GM12875 (cell line): ENCODE data around the gene FADS6.
"Not testable (repeated sequence)": the region's sequence is repeated elsewhere in the genome, so short reads cannot be mapped to it uniquely, and the experiment has no call there.

Source experiments
- H3K4me3 ChIP-seq: one replicate; pipeline ENCODE4 v1.5.1; 2011; ENCODE audit warnings: low read depth, low read length, control low read depth
- TF ChIP-seq, protein P1 (sequence below): IDR thresholded peaks from 2 replicates; pipeline ENCODE4 v1.5.1; 2011; ENCODE audit warnings: low read depth, mild to moderate bottlenecking, control low read depth, inconsistent platforms, low read length, moderate library complexity, borderline replicate concordance; ENCODE audit not compliant: insufficient read depth

Gene FADS6

DNA sequence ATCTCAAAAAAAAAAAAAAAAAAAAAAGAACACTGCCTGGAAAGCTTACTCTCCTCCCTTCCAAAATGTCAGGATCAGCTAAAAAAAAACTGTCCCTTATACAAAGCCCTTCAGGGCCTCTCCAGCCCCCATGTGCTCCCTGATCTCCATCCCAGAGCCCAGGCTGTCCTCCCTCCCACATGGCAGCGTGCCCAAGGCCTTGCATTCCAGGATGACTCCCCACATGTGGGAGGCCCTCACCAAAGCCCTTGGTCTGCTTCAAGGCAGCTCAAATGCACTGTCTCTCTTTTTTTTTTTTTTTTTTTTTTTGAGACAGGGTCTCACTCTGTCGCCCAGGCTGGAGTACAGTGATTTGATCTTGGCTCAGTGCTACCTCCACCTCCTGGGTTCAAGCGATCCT, 22.9 kb downstream of the FADS6 start:
- TF ChIP-seq, protein P1, sequence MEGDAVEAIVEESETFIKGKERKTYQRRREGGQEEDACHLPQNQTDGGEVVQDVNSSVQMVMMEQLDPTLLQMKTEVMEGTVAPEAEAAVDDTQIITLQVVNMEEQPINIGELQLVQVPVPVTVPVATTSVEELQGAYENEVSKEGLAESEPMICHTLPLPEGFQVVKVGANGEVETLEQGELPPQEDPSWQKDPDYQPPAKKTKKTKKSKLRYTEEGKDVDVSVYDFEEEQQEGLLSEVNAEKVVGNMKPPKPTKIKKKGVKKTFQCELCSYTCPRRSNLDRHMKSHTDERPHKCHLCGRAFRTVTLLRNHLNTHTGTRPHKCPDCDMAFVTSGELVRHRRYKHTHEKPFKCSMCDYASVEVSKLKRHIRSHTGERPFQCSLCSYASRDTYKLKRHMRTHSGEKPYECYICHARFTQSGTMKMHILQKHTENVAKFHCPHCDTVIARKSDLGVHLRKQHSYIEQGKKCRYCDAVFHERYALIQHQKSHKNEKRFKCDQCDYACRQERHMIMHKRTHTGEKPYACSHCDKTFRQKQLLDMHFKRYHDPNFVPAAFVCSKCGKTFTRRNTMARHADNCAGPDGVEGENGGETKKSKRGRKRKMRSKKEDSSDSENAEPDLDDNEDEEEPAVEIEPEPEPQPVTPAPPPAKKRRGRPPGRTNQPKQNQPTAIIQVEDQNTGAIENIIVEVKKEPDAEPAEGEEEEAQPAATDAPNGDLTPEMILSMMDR: no peak
- no peak overlapping the region for H3K4me3 ChIP-seq

DNA sequence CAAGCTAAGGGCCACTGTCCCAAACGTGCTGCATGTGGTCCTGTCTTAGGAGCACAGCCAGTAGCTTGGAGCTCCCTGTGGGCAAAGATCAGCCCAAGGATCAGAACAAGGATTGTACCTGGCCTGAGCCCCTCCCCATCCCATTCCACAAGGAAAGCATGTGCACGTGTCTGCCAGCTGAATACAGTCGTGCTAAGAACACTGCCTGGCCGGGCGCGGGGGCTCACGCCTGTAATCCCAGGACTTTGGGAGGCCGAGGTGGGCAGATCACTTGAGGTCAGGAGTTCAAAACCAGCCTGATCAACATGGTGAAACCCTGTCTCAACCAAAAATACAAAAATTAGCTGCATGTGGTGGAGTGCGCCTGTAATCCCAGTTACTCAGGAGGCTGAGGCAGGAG, 23.4 kb downstream of the FADS6 start:
- H3K4me3 ChIP-seq: not testable (repeated sequence)

DNA sequence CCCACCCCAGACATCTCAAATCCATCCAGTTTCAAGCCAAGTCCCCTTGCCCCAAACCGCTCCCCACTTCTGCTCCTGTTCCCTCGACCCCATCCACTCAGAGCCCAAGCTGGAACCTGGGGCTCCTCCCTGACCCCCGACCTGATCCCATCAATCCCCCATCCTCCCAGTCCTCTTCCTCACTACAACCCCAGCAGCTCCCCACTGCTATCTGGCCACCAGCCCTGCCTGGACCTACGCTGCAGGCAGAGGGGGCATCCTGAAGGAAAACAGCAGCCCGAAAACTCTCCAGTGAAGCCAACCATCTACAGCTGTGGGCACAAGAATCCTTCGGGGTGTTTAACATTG, 24.6 kb downstream of the FADS6 start:
- TF ChIP-seq, protein P1: no peak
- no peak overlapping the region for H3K4me3 ChIP-seq

DNA sequence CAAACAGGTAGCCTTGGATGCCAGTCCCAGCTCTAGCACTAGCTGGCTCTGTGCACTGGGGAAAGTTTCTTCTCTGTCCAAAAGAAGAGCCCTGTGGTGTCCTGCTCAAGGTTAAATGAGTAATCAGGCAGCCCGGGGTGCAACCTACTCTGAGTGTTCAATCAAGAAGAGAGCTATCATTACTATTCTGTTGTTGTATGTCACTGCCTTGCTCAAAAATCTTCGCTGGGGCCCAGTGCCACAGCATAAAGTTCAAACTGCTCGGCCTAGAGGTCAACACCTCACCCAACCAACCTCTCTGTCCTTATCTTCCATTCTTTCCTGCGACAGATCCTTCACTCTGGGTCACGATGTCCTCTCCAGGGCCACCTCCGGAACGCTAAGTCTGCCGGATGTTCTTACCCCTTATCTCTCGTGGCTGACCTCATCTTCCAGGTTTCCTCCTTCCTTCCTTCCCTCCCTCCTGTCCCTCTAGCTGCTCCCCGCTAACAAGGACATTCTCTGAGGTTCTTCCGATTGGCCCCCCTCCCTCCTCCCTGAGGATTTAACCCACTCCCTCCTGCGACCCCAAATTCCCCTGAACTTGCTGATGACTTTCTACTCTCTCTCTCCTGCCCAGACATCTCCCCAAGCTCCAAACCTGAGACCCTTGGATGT, 25.1 kb downstream of the FADS6 start:
- TF ChIP-seq, protein P1: no peak
- no peak overlapping the region for H3K4me3 ChIP-seq

- TF ChIP-seq, protein P1: no peak
- no peak overlapping the region for H3K4me3 ChIP-seq
Measured at GRCh38 chr17:74866198-74866835, 27.1 kb downstream of the FADS6 start.

DNA sequence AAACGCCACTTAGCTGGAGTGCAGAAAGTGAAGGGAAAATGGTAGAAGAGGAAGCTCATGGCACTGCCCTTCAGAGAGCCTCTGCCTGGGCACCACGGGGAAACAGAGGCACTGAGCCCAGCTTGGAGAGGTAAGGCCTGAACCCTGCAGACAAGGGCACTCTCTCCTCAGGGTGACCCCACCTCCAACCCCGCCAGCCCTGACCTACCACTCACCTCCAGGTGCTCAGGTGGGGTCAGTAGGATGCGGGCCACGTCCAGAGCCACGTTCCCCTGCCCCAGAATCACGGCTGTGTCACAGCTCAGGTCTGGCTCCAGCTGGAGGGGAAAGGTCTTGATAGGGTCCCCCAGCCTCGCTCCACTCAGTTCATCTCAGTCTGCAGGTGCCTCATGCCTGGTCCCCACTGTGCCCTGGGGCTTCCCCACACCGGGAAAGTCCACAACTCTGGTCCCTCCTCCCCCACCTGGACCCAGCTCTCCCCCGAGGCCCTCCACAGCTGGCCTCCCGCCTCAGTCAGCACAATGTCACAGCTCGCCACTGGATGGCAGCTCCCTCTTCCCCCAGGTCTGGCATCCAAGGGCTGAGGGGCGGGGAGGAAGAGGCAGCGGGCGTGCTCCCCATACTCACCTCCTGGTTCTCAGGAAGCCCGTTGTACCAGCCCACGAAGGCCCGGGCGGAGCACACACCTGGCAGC, 27.8 kb downstream of the FADS6 start:
- TF ChIP-seq, protein P1: 0 out of 2 replicates have a peak, but pooled peaks have one; percentile 4
- no peak overlapping the region for H3K4me3 ChIP-seq

DNA sequence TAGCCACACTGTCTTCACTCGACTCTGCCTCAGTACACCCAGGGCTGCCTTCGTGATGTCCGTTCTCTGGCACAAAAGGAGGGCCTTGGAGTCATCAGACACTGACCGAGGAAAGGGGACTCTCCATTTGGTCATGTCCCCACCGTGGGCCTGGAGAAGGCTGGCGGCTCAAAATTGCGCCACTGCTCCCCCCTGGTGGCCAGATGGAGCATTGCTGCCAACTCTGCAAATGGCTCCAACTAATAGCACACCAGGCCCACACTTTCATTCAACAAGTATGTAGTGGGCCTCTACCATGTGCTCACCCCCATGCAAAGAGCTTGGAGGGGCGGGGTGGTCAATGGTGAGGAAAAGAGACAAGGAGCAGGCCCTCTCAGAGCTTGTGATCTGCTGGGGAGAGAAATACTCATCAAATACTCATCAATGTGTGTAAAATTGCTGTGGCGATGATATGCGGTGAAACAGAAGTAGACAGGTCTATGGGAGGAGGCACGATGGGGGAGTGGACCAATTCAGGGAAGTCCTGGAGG, 28.5 kb downstream of the FADS6 start:
- TF ChIP-seq, protein P1: peak; percentile 97
- H3K4me3 ChIP-seq: no peak overlapping the region
